Measurements from ENCODE around the gene TTLL11. TPM values are rescaled to one million over a fixed set of nuclear protein-coding genes. Genes with fewer than 3 reads are reported as not detected.

The TTLL11 gene
- polyA plus RNA-seq, 1 of the 3 experiments (the other 2 are of a cell fraction), result 6.8 TPM

- no peak for DNase-seq
- CTCF ChIA-PET, result interaction anchor here (0.9 to 1.6 kb wide), 4 partner anchors 9 to 437 kb away, joined by 3 read pairs; no protein-coding TSS in a partner anchor
These were observed 109.4 kb downstream of the TTLL11 start for GRCh38 chr9:121983736-121984135.

GRCh38 chr9:121981118-121981883 is 111.8 kb downstream of the TTLL11 start:
- H3F3A ChIP-seq (replicated peaks; ENCODE audit: insufficient read depth), result peaks cover 23% of the 10 kb centered on the region
- H3K4me1 ChIP-seq (ENCODE audit: control insufficient read depth in 1 of 2, insufficient read depth in 2 of 2, low read depth in 1 of 2, low read length in 1 of 2), result peaks cover 0 to 15% of the 10 kb centered on the region in 2 experiments; a peak in 2 of 4 replicates
- no peak overlapping the region for H3K4me2 ChIP-seq
- no peak overlapping the region for H3K27ac ChIP-seq (ENCODE audit: low read depth in 2 of 2, low read length in 1 of 2)
- no peaks in the 10 kb centered on the region for H3K79me2 ChIP-seq (ENCODE audit: insufficient read depth)
- H3K4me3 ChIP-seq (ENCODE audit: low read depth in 2 of 2, low read length in 1 of 2), result no peak overlapping the region
- 91% methylated on average over 5 of the region's 5 CpGs for WGBS (ENCODE audit: low lambda C conversion rate)
- no peaks in the 10 kb centered on the region for H3K27me3 ChIP-seq (ENCODE audit: insufficient read depth)
- H3K36me3 ChIP-seq (replicated peaks in 1 of 2; ENCODE audit: control insufficient read depth in 1 of 2, insufficient read depth in 2 of 2, low read length in 1 of 2), result peaks cover 0 to 4% of the 10 kb centered on the region in 2 experiments
- ChIA-PET CTCF (interaction anchor here (0.7 to 1.6 kb wide), 2 partner anchors 69 to 1148 kb away, joined by 3 read pairs; no protein-coding TSS in a partner anchor), POLR2A (no interaction called here)
- H4K20me1 ChIP-seq (ENCODE audit: insufficient read depth), result no peaks in the 10 kb centered on the region
- no peaks in the 10 kb centered on the region for H3K9me3 ChIP-seq
- no peak for DNase-seq
- no peak overlapping the region for H3K9ac ChIP-seq
- H2AFZ ChIP-seq (ENCODE audit: low read depth), result no peak overlapping the region
- H3K9me2 ChIP-seq, result no peaks in the 10 kb centered on the region
- TF ChIP-seq PBX3 (IDR thresholded peaks at IDR 0.05), result no peak
- no peak for TF ChIP-seq TAF1 (IDR thresholded peaks at IDR 0.05; ENCODE audit: borderline replicate concordance, low read depth, low read length)
- no peak for TF ChIP-seq YY1 (IDR thresholded peaks at IDR 0.05; ENCODE audit: low read depth)
- no peak for TF ChIP-seq USF1 (IDR thresholded peaks at IDR 0.05; ENCODE audit: borderline replicate concordance, low read depth)
- TF ChIP-seq EZH2phosphoT487 (IDR thresholded peaks at IDR 0.05; ENCODE audit: borderline replicate concordance, low read depth), result no peak
- TF ChIP-seq MEF2A (IDR thresholded peaks at IDR 0.05; ENCODE audit: borderline replicate concordance, low read depth), result no peak
- no peak for TF ChIP-seq FOXJ3 (CRISPR knock-in tag; IDR thresholded peaks at IDR 0.05)
- TF ChIP-seq TCF12 (IDR thresholded peaks at IDR 0.05), result no peak
- TF ChIP-seq MAX (IDR thresholded peaks at IDR 0.05; ENCODE audit: low read depth), result no peak
- no peak for TF ChIP-seq EP300 (IDR thresholded peaks at IDR 0.05; ENCODE audit: borderline replicate concordance in 1 of 2, low read depth in 1 of 2, low read length in 1 of 2)
- no peak for TF ChIP-seq TEAD4 (IDR thresholded peaks at IDR 0.05; ENCODE audit: borderline replicate concordance, insufficient read depth)

More at GRCh38 chr9:121983736-121984135, 109.4 kb downstream of the TTLL11 start:
- POLR2A ChIA-PET, result no interaction called here
- H3K27ac ChIP-seq (ENCODE audit: low read depth in 2 of 2, low read length in 1 of 2), result peak overlapping the region in 1 of 2 experiments; percentile 92; a peak in 2 of 4 replicates
- no peaks in the 10 kb centered on the region for H3K79me2 ChIP-seq (ENCODE audit: insufficient read depth)
- H4K20me1 ChIP-seq (ENCODE audit: insufficient read depth), result no peaks in the 10 kb centered on the region
- no peak overlapping the region for H3K4me3 ChIP-seq (ENCODE audit: low read depth in 2 of 2, low read length in 1 of 2)
- no peaks in the 10 kb centered on the region for H3K9me2 ChIP-seq
- H3K4me1 ChIP-seq (ENCODE audit: control insufficient read depth in 1 of 2, insufficient read depth in 2 of 2, low read depth in 1 of 2, low read length in 1 of 2), result peaks cover 0 to 15% of the 10 kb centered on the region in 2 experiments; a peak in 2 of 4 replicates
- H2AFZ ChIP-seq (ENCODE audit: low read depth), result no peak overlapping the region
- H3K27me3 ChIP-seq (ENCODE audit: insufficient read depth), result no peaks in the 10 kb centered on the region
- no peak overlapping the region for H3K4me2 ChIP-seq
- H3F3A ChIP-seq (replicated peaks; ENCODE audit: insufficient read depth), result peaks cover 23% of the 10 kb centered on the region
- 94% methylated on average over 2 of the region's 2 CpGs for WGBS (ENCODE audit: low lambda C conversion rate)
- H3K9ac ChIP-seq, result no peak overlapping the region; the same call in 1 of the 2 replicates
- H3K9me3 ChIP-seq, result no peaks in the 10 kb centered on the region
- H3K36me3 ChIP-seq (replicated peaks in 1 of 2; ENCODE audit: control insufficient read depth in 1 of 2, insufficient read depth in 2 of 2, low read length in 1 of 2), result peaks cover 0 to 4% of the 10 kb centered on the region in 2 experiments
- TF ChIP-seq GATA2 (CRISPR knock-in tag; IDR thresholded peaks at IDR 0.05), result no peak
- TF ChIP-seq JUND (IDR thresholded peaks at IDR 0.05), result no peak
- TF ChIP-seq CTCF (IDR thresholded peaks at IDR 0.05), result no peak
- TF ChIP-seq RXRA (IDR thresholded peaks at IDR 0.05; ENCODE audit: borderline replicate concordance, low read depth), result no peak
- TF ChIP-seq RAD21 (IDR thresholded peaks at IDR 0.05; ENCODE audit: low read length), result no peak
- no peak for TF ChIP-seq FOXM1 (IDR thresholded peaks at IDR 0.05; ENCODE audit: low read depth)
- no peak for TF ChIP-seq MAX (IDR thresholded peaks at IDR 0.05; ENCODE audit: low read depth)
- no peak for TF ChIP-seq USF1 (IDR thresholded peaks at IDR 0.05; ENCODE audit: borderline replicate concordance, low read depth)
- no peak for TF ChIP-seq POLR2AphosphoS5 (IDR thresholded peaks at IDR 0.05; ENCODE audit: low read depth, low read length)
- TF ChIP-seq FOXJ3 (CRISPR knock-in tag; IDR thresholded peaks at IDR 0.05), result no peak
- no peak for TF ChIP-seq TEAD4 (IDR thresholded peaks at IDR 0.05; ENCODE audit: borderline replicate concordance, insufficient read depth)

All from SK-N-SH (cell line).